ENCODE results near the gene CHRDL2.

DNA sequence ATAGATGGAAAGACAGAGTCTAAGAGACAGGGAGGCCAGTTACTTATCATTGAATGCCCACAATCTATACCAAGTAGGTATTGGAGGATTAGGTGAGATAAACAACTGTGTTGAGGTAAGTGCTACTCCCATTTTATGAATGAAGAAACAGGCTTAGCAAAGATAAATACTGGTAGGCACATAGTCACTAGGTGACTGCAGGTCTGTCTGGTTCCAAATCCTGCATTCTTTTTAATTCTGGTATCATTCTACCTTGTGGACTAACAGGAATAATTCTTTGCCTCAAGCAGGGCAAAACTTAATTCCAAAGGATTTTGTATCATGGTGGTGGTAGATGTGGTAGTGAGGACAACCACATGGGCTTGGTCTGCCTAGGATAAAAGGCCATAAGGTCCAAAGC lies 45.8 kb upstream of the CHRDL2 start:
- TF ChIP-seq EP300 (IDR thresholded peaks at IDR 0.05) (no peak), POLR2A (IDR thresholded peaks at IDR 0.05) (no peak)
- TF ChIP-seq, protein P1, sequence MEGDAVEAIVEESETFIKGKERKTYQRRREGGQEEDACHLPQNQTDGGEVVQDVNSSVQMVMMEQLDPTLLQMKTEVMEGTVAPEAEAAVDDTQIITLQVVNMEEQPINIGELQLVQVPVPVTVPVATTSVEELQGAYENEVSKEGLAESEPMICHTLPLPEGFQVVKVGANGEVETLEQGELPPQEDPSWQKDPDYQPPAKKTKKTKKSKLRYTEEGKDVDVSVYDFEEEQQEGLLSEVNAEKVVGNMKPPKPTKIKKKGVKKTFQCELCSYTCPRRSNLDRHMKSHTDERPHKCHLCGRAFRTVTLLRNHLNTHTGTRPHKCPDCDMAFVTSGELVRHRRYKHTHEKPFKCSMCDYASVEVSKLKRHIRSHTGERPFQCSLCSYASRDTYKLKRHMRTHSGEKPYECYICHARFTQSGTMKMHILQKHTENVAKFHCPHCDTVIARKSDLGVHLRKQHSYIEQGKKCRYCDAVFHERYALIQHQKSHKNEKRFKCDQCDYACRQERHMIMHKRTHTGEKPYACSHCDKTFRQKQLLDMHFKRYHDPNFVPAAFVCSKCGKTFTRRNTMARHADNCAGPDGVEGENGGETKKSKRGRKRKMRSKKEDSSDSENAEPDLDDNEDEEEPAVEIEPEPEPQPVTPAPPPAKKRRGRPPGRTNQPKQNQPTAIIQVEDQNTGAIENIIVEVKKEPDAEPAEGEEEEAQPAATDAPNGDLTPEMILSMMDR (IDR thresholded peaks at IDR 0.05): no peak

All from ovary (tissue), 3 donors.